ENCODE data around the gene S100A4. TPM values are rescaled to one million over a fixed set of nuclear protein-coding genes. Genes with fewer than 3 reads are reported as not detected.

Gene S100A4
- total RNA-seq, 1 donor from 2014 or later: 258 TPM

Other genes starting within 250 kb of the S100A4 start
- gene PGLYRP3, start 232.9 kb downstream of the S100A4 start, total RNA-seq: not detected
- not detected for gene PGLYRP4, start 197.0 kb downstream of the S100A4 start, total RNA-seq
- 225 TPM for gene S100A9, start 188.0 kb downstream of the S100A4 start, total RNA-seq
- 15.3 TPM for gene S100A12, start 170.2 kb downstream of the S100A4 start, total RNA-seq
- gene S100A8, start 154.7 kb downstream of the S100A4 start, total RNA-seq: 192 TPM
- gene S100A7A, start 129.3 kb downstream of the S100A4 start, total RNA-seq: not detected
- gene S100A7, start 85.2 kb downstream of the S100A4 start, total RNA-seq: 0.85 TPM
- gene S100A6, start 9.8 kb downstream of the S100A4 start, total RNA-seq: 1,022 TPM
- gene S100A5, start 4.9 kb downstream of the S100A4 start, total RNA-seq: not detected
- not detected for gene S100A3, start 3.5 kb upstream of the S100A4 start, total RNA-seq
- 3.5 TPM for gene S100A2, start 20.0 kb upstream of the S100A4 start, total RNA-seq
- 58.4 TPM for gene S100A16, start 67.3 kb upstream of the S100A4 start, total RNA-seq
- 0.49 TPM for gene S100A14, start 70.5 kb upstream of the S100A4 start, total RNA-seq
- 112 TPM for gene S100A13, start 81.7 kb upstream of the S100A4 start, total RNA-seq
- 99.7 TPM for gene S100A1, start 82.6 kb upstream of the S100A4 start, total RNA-seq
- gene CHTOP, start 88.3 kb upstream of the S100A4 start, total RNA-seq: 66.3 TPM
- gene SNAPIN, start 112.9 kb upstream of the S100A4 start, total RNA-seq: 30.2 TPM
- gene ILF2, start 125.2 kb upstream of the S100A4 start, total RNA-seq: 73.5 TPM
- 34.1 TPM for gene NPR1, start 132.9 kb upstream of the S100A4 start, total RNA-seq
- 72.4 TPM for gene INTS3, start 182.2 kb upstream of the S100A4 start, total RNA-seq
- gene SLC27A3, start 229.6 kb upstream of the S100A4 start, total RNA-seq: 38.0 TPM